GM18505 (cell line): ENCODE results near the gene PRICKLE1.

Experiments
- ATAC-seq: cut with Tn5 transposase; IDR thresholded peaks from one replicate; pipeline ENCODE4 v1.9.1; 2021; ENCODE audit not compliant: unreplicated experiment
- POLR2A ChIP-seq: IDR thresholded peaks from 4 replicates; pipeline ENCODE4 v1.6.1; 2011; ENCODE audit warnings: borderline replicate concordance; ENCODE audit not compliant: insufficient read depth, insufficient read length; ENCODE audit errors: extremely low read depth

PRICKLE1 gene

GRCh38 chr12:42507081-42507480, 82.5 kb downstream of the PRICKLE1 start:
- no peak for ATAC-seq
- no peak for TF ChIP-seq POLR2A

DNA sequence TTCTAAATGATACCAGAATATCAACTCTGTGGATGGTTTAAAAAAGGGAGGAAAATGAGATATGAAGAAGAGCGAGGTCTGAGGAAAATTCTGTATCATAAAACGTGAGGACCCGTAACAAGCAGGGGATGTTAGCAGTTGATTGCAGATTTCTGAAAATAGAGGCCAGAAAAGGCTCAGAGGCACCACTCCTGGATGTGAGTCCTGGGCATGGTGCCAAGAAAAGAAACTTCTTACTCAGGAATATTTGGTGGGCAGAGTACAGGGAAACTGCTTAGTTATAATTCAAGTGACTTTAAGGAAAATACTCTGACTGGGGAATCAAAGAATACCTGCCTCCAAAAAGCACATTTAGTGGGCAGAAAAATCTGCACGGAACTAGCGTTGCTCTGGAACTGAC, 85.5 kb downstream of the PRICKLE1 start:
- ATAC-seq: no peak
- TF ChIP-seq POLR2A: no peak

- no peak for TF ChIP-seq POLR2A
- no peak for ATAC-seq
Observed at GRCh38 chr12:42502682-42503081, 86.9 kb downstream of the PRICKLE1 start.

GRCh38 chr12:42498549-42499247, 90.8 kb downstream of the PRICKLE1 start:
- no peak for ATAC-seq

DNA sequence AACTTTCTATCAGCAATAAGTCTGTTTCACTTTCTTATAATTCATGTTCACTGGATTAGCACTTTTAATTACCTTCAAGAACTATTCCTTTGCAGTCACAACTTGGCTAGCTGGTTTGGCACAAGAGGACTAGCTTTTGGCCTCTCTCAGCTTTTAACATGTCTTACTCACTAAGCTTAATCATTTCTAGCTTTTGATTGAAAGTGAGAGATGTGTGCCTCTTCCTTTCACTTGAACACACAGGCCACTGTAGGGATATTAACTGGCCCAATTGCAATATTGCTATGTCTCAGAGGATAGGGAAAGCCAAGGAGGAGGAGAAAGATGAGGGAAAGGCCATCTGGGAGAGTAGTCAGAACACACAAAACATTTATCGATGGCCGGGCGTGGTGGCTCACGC, 92.7 kb downstream of the PRICKLE1 start:
- ATAC-seq: no peak

More at GRCh38 chr12:42498549-42499247, 90.8 kb downstream of the PRICKLE1 start:
- no peak for TF ChIP-seq POLR2A

GRCh38 chr12:42495244-42495643, 94.3 kb downstream of the PRICKLE1 start:
- no peak for ATAC-seq
- no peak for TF ChIP-seq POLR2A

More for the DNA sequence above, 92.7 kb downstream of the PRICKLE1 start:
- no peak for TF ChIP-seq POLR2A

GRCh38 chr12:42492267-42492666, 97.3 kb downstream of the PRICKLE1 start:
- ATAC-seq: no peak
- TF ChIP-seq POLR2A: no peak

- no peak for ATAC-seq
- TF ChIP-seq POLR2A: no peak
Observed at GRCh38 chr12:42490261-42490842, 99.2 kb downstream of the PRICKLE1 start.

DNA sequence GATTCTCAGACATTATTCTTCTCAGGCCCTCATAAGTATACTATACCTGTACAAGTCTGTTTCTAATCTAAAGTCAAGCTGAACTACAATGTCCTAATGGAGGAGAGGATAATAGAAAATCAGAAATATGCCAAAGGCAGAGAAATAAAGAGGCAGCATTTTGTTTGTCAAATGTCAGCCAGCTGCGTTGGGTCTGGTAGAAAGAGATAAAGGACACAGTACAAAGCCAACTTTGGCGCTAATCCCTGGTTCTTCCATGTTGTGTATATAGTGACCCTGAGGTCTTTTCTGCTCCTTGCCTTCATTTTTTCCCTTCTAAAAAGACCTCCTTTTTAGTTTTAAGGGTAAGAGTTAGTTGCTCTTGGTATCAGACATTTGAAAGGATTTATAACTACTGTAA, 103.1 kb downstream of the PRICKLE1 start:
- ATAC-seq: no peak
- TF ChIP-seq POLR2A: no peak

DNA sequence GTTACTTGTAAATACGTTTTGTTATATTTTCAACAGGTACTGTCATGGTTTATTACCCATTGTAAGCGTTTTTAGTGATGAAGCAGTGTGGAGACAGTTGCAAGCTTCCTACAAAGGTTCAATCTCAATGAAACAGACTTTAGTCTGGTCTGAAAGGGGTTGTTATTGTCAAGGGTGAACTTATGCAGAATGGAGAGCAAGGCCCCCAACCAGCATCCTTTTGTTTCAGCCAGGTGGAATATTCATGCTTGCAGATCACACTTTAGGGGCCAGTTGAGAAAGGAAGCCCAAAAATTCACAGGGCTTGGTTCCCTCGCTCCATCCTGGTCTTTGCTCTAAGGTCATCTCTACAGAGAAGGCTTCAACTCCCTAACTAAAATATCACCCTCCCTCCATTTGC, 103.7 kb downstream of the PRICKLE1 start:
- ATAC-seq: no peak
- no peak for TF ChIP-seq POLR2A

GRCh38 chr12:42484996-42485395, 104.5 kb downstream of the PRICKLE1 start:
- ATAC-seq: no peak
- no peak for TF ChIP-seq POLR2A

DNA sequence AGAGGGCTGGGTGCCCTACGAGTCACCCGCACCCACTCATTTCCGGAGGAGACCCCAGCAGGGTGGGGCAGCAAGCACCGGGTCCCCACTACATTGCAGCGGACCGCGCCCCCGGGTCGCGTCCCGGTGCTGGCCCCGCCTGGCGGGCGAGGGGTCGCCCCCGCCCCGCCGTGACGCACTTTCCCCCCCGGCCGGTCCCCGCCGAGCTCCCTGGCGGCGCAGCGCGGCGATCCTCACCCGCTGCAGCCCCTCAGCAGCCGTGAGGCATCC, 106.1 kb downstream of the PRICKLE1 start:
- TF ChIP-seq POLR2A: no peak
- ATAC-seq: peak; percentile 42

- ATAC-seq: peak; percentile 86
- no peak for TF ChIP-seq POLR2A
Observed at GRCh38 chr12:42482748-42483520, 106.6 kb downstream of the PRICKLE1 start.

GRCh38 chr12:42482041-42482747, 107.4 kb downstream of the PRICKLE1 start:
- no peak for ATAC-seq
- no peak for TF ChIP-seq POLR2A

- no peak for TF ChIP-seq POLR2A
- ATAC-seq: no peak
Observed at GRCh38 chr12:42481368-42481767, 108.2 kb downstream of the PRICKLE1 start.
